ENCODE measurements around the gene TEX10. TPM values are rescaled to one million over a fixed set of nuclear protein-coding genes. Genes with fewer than 3 reads are reported as not detected.
A peak's percentile ranks its signal among the peaks of the same experiment; 100 is the strongest.
"Not testable (repeated sequence)": the region's sequence is repeated elsewhere in the genome, so short reads cannot be mapped to it uniquely, and the experiment has no call there.

TEX10 gene
- total RNA-seq (2014; rRNA removed; shearing (Covaris generic)), result 28.6 and 35.2 TPM in 2 replicates

DNA sequence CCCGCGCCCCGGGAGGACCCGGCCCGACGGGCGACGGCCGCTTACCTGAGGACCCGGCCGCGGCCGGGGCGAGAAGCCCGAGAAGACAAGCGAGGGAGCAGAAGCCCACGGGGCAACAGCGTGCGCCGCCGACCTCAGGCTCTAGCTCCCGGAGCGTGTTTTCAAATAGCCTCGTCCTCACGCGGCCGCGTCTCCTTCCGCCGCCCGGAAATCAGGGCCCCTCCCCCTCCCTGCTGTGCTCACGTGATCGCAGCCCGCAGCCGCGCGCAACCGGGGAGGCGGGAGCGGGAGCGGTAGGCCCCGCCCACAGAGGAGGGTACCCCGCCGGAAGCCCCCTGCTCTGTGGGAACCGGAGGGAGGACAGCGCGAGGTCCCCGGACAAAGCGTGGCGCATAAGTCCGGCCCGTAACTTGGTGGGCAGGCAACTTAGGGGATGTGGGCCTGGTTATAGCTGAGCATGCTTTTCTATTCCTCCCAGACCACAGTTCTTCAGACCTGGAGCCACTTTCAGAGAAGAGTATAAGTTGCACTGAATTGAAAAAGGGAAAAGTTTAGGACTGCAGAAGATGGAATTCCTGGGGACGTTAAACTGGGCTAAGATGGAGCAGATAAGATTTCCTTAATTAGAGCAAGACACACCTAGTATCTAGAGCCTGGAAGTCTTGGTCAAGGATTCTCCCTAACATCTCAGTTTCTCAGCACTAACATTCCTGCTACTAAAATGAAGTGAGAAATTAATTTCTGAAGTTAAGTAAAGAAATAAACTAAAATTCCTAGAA lies at the start of gene TEX10:
Gene TEX10, minus strand, starts transcription at position 216 of the 779 bp plus-strand sequence. CDS start 3,579 bp downstream, outside the sequence.
- DNase-seq (ENCODE audit: low read depth), result peak; percentile 82

DNA sequence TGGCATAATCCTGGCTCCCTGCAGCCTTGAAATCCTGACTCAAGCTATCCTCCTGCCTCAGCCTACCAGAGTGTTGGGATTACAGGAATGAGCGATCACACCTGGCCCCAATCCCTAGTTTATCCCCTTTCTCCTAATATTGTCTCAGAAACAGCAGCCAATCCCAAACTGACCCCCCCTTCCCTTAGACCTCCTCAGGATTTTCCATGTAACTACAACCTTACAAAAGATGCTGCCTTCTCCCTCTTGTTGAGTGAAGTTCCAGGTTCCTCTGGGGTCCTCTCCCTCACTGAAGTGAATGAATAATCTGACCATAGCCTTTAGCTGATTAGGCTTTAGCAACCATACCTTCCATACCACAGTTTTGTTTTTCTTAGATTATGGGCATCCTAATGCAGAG lies 48.3 kb upstream of the TEX10 start:
- DNase-seq (ENCODE audit: low read depth), result no peak

- DNase-seq (ENCODE audit: low read depth), result no peak
Measured at GRCh38 chr9:100397529-100398266, 45.0 kb upstream of the TEX10 start.

GRCh38 chr9:100396769-100397168 lies 44.0 kb upstream of the TEX10 start:
- DNase-seq (ENCODE audit: low read depth), result no peak

GRCh38 chr9:100394816-100395215 lies 42.1 kb upstream of the TEX10 start:
- DNase-seq (ENCODE audit: low read depth), result peak; percentile 31

DNA sequence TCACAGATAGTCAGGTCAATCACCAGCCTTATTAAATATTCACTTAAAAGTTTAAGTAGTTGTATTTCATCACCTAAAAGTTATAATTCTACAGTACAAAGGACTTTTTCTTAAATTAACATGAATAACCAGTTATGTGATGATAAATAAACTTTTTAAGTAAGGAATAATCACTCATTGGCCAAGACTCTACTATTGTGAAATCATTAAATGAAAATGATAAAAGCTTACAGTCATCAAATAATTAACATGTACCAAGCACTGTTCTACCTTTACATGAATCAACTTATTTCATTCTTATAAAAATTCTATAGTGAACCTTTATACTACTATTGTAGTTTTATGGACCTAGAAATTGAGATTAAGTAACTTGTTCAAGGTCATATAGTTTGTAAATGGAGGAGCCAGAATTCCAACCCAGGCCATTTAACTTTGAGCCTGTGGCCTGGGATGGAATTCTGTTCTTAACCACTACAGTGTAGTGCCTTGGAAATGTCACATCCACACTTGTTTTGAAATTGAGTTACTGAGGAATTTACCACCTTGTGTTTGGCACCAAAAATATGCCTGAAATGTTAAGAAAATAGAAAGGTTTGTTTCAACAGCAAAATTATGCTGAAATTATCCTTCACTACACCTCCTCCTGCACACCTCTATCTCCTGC lies 41.4 kb upstream of the TEX10 start:
- peak; percentile 6 for DNase-seq (ENCODE audit: low read depth)

DNA sequence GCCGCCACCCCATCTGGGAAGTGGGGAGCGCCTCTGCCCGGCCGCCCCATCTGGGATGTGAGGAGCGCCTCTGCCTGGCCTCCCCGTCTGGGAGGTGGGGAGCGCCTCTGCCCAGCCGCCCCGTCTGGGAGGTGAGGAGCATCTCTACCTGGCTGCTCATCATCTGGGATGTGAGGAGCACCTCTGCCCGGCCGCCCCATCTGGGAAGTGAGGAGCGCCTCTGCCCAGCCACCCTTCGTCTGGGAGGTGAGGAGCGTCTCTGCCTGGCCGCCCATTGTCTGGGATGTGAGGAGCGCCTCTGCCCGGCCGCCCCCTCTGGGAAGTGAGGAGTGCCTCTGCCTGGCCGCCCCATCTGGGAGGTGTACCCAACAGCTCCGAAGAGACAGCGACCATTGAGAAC lies 40.2 kb upstream of the TEX10 start:
- DNase-seq (ENCODE audit: low read depth), result not testable (repeated sequence)

- DNase-seq (ENCODE audit: low read depth), result peak; percentile 88
Measured at GRCh38 chr9:100379862-100380261, 27.1 kb upstream of the TEX10 start.

DNA sequence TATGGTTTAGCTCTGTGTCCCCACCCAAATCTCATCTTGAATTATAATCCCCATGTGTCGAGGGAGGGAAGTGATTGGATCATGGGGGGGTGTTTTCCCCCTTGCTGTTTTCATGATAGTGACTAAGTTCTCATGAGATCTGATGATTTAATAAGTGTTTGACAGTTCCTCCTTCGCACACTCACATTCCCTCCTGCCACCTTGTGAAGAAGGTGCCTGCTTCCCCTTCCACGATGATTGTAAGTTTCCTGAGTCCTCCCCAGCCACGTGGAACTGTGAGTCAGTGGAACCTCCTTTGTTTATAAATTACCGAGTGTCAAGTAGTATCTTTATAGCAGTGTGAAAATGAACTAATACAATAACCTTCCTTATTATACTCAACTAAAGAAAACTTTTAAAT lies 24.3 kb upstream of the TEX10 start:
- no peak for DNase-seq (ENCODE audit: low read depth)

- no peak for DNase-seq (ENCODE audit: low read depth)
Measured at GRCh38 chr9:100375658-100376057, 22.9 kb upstream of the TEX10 start.

DNA sequence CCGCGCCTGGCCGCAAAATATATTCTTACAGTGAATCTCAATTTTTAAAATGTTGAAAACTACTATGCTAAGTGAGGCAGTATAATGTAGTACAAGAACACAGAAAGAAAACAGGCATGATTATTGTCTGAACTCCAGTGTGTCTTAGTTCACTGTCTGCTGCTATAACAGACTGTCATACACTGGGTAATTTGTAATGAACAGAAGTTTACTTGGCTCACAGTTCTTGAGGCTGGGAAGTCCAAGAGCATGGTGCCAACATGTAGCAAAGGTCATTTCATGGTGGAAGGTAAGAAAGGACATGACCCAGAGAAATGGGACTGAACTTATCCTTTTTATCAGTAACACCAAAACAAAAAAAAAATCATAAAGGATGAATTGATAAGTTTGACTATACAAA lies 19.9 kb upstream of the TEX10 start:
- DNase-seq (ENCODE audit: low read depth), result no peak

- peak; percentile 23 for DNase-seq (ENCODE audit: low read depth)
Measured at GRCh38 chr9:100370064-100370723, 17.5 kb upstream of the TEX10 start.

- no peak for DNase-seq (ENCODE audit: low read depth)
Measured at GRCh38 chr9:100368672-100369071, 15.9 kb upstream of the TEX10 start.

DNA sequence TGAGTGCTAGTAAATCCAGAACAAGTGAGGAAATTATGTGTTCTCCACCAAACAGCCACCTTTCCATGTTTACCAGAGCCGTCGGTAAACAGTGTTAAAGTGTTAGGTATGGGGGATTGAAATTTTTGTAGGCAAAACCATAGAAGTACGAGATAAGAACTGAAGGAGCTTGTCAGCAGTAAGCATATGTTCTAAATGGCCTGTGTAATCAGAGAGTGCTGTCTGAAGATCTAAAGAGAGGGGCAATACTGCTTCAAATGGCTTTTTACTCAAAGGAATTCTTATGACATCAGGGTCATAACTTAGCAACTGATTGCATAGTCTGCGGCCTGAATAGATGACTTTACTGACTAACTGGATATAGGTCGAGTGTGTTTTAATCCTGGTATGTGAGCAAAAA lies 13.4 kb upstream of the TEX10 start:
- DNase-seq (ENCODE audit: low read depth), result no peak

DNA sequence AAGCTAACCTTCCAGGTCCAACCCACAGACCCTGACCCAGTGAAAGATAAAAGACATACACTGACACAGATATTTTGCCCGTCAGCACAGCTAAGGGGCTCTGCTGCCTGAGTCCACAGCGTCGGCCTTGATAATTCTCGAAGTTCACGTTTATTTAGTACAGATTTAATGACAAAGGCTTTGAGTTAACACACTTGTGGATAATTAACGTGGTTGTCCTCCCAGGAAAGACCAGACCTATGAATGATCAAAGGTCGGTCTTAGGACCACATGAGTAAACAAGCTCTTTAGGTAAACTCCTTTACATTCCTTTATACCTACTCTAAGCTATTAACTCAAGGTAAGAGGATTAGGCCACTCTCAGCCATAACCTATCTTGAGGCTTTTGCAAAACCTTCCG lies 11.3 kb upstream of the TEX10 start:
- DNase-seq (ENCODE audit: low read depth), result no peak

DNA sequence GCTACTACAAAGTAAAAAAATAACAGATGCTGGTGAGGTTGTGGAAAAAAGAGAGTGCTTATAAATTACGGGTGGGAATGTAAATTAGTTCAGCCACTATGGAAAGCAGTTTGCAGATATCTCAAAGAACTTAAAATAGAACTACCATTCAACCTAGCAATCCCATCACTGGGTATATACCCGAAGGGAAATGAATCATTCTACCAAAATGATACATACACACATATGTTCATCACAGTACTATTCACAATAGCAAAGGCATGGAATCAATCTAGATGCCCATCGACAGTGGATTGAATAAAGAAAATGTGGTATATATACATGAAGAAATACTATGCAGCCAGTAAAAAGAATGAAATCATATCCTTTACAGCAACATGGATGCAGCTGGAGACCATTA lies 6.3 kb upstream of the TEX10 start:
- DNase-seq (ENCODE audit: low read depth), result no peak

- DNase-seq (ENCODE audit: low read depth), result no peak
Measured at GRCh38 chr9:100357501-100357900, 4.8 kb upstream of the TEX10 start.

- DNase-seq (ENCODE audit: low read depth), result no peak
Measured at GRCh38 chr9:100355561-100355960, 2.8 kb upstream of the TEX10 start.

GRCh38 chr9:100354121-100354800 lies 1.5 kb upstream of the TEX10 start:
- DNase-seq (ENCODE audit: low read depth), result no peak

GRCh38 chr9:100352201-100352726 lies 478 bp downstream of the TEX10 start:
- peak; percentile 42 for DNase-seq (ENCODE audit: low read depth)

DNA sequence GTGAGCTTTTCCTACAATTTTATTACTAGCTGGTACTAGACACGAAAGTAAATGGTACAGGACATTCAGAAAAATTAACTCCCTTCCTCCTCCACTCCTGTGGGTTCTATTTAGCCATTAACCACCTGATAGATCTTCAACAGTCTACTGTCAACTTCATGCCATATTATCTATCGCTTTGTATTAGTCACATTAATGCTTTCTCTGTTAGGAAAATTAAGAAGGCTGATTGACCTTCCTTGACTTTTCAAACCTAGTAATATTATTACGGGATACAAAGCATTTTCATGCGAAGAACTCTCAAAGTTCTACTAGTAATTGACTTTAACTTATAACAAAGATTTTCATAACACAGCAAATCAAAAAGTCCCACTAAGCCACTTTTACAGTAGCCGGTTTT lies 1.2 kb downstream of the TEX10 start:
- no peak for DNase-seq (ENCODE audit: low read depth)
